Measurements from ENCODE around the gene ANAPC15.

Gene ANAPC15

GRCh38 chr11:72124046-72124445 lies 11.6 kb upstream of the ANAPC15 start:
- no peak for FAIRE-seq

GRCh38 chr11:72123117-72123653 lies 10.7 kb upstream of the ANAPC15 start:
- no peak for FAIRE-seq

- no peak for FAIRE-seq
These were observed 10.1 kb upstream of the ANAPC15 start for GRCh38 chr11:72122607-72123006.

DNA sequence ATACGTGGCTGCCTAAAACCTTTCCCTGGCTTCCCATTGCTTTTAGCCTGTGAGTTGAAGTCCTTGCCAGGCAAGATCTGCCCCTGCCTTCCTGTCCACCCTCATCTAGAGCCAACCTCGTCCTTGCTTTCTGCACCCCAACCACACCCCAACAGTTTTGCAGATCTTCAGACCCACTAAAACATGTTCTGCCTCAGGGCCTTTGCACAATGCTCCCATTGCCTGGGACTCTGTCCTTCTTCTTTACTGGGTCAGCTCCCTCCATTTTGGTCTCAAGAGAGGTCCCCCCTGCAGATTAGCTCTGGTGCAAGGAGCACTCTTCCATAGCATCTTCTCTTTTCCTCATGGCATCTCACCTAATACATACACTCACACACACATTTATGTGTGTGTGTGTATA lies 8.4 kb upstream of the ANAPC15 start:
- FAIRE-seq, result no peak

DNA sequence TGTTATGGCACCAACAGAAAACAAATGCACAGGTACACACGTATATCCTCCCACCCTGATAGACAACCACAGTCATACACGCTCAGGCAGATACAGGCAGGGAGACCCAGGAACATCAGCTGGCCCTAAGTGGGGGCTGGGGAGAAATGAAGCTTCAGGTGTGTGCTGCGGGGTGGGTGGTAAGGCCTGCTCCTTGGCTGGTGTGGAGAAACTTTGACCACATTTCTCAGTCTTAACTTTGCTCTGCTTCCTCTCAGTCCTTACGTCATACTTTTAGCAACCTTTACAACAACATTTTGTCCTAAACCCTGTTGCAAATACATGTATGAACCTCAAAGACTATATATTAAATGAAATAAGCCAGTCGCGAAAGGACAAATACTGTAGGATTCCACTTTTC lies 6.7 kb upstream of the ANAPC15 start:
- FAIRE-seq, result no peak

GRCh38 chr11:72116019-72116755 lies 3.7 kb upstream of the ANAPC15 start:
- no peak for FAIRE-seq

GRCh38 chr11:72114570-72114969 lies 2.1 kb upstream of the ANAPC15 start:
- no peak for FAIRE-seq

DNA sequence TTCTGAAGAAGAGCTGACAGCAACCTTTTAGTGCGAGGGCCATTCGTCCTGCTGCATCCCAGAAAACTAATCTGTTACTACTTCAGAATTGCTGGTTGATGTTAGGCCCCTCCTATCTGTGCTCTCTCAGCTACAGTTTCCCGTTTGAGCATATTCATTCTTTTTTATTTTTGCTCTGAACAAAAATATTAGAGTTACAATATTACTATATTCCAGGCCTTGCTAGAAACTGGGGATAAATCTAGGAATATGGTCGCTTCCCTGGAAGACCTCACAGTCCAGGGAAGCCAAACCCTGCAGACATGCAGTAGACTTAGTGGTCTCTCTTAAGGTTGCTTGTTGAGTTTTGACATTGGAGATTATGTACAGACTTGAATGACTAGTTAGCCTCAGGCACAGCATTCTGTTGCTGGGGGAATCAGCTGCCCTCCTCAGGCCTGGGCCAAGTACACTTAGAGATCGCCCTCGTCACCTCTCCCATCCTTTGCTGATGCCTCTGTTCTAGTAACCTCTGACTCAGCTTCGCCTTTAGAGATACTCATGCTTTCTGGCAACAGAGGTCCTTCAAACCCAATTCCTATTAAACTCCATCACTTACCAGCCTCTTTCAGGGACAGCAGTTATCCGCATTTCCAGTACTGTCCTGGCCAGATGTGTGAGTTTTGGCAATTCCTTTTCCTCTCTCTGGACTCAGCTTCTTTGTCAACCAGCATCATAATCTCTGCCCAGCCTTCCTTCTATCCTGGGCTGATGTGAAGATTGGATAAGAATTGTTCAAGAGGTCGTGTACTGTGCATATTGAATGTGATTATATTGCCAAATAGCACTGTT lies 698 bp upstream of the ANAPC15 start:
- FAIRE-seq, result no peak

GRCh38 chr11:72111300-72112142 lies 974 bp downstream of the ANAPC15 start:
- FAIRE-seq, result no peak

DNA sequence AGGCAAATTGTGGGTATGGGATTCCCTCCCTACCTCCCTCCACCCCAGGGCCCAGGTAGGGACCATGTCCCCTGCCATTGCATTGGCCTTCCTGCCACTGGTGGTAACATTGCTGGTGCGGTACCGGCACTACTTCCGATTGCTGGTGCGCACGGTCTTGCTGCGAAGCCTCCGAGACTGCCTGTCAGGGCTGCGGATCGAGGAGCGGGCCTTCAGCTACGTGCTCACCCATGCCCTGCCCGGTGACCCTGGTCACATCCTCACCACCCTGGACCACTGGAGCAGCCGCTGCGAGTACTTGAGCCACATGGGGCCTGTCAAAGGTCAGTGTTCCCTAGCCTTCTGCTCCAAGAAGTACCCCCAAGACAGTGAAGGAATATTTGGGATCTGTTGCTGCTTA lies 6.6 kb downstream of the ANAPC15 start, which contains the start of gene TOMT:
TOMT (plus strand) TSS at position 37 of the 400 bp plus-strand sequence; CDS start at position 65, 28 bp downstream.
- FAIRE-seq, result no peak

- FAIRE-seq, result no peak
These were observed 8.7 kb downstream of the ANAPC15 start for GRCh38 chr11:72103754-72104167.

DNA sequence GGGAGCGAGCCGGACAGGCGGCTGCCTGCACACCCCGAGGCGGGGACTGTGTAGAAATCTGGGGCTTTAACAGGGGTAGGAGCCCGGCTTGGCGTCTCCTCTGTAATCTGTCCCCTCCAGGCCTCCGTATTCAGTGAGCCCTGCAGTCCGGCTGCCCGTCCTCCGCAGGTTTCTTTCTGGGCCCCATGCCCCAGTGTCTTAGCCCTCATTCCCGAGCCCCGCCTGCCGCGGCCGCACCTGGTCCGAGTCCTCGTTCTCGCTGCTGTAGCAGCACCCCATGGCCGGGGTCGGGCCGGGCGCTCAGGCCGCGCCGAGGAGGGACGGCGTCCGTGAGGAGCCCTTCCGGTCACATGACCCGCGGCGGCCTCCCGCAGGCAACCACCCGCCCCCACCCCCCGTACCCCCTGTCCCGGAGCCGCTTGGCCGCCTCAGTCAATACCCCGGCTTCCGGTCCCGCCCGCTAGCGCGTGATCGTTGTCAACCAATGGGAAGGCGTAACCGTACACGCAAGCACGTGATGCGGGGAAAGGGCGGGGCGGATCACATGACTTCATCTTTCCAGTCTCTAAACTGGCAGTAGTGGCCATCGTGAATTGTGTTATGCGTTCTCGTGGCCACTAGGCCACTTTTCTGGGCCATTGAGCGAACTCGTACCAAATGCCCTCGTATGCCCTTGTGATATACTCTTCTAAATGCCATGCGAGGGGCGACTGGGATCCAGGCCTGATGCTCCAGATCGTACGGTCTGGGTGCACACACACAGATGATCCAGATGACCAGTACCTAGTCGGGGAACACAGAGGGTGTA lies 9.3 kb downstream of the ANAPC15 start, which contains the start of gene LAMTOR1:
LAMTOR1 (minus strand) TSS at position 352 of the 808 bp plus-strand sequence; CDS start at position 279, 73 bp downstream.
- peak; percentile 36 for FAIRE-seq

DNA sequence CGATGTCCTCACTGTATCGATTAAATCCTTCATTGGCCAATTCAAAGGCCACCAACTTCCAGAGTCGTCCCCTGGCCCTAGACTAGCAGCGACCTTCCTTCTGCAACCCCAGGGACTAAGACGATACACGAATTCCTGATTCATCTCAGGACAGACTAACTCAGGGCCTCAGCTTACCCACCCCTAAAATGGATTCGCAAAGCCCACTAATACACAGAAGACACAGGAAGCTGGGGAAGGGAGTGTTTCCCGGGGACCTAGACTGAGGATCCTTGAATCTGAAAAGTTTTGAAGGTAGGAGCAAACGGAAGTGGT lies 9.9 kb downstream of the ANAPC15 start:
- no peak for FAIRE-seq

GRCh38 chr11:72102162-72102561 lies 10.3 kb downstream of the ANAPC15 start:
- no peak for FAIRE-seq

- no peak for FAIRE-seq
These were observed 12.0 kb downstream of the ANAPC15 start for GRCh38 chr11:72100462-72100861.

- no peak for FAIRE-seq
These were observed 12.5 kb downstream of the ANAPC15 start for GRCh38 chr11:72100009-72100408.

GRCh38 chr11:72098741-72099140 lies 13.8 kb downstream of the ANAPC15 start:
- no peak for FAIRE-seq

DNA sequence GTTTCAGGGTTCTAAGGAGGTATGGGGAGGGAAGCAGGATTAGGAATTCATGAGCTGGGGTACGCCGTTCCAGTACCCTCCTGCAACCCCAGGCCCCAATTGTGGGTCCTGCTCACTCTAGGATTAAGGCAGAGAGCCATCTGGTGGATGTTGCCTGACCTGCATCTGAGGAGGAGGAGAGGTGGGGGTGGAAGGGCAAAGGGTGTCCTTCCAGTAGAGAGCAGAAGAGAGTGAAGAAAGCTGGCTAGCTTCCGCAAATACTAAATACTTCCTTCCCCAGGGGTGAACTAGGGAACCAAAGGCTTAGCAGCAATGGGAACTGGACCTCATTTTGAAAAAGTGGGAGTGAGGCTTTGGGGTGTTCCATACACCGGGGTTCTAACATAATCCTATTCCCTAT lies 21.2 kb downstream of the ANAPC15 start:
- FAIRE-seq, result no peak

DNA sequence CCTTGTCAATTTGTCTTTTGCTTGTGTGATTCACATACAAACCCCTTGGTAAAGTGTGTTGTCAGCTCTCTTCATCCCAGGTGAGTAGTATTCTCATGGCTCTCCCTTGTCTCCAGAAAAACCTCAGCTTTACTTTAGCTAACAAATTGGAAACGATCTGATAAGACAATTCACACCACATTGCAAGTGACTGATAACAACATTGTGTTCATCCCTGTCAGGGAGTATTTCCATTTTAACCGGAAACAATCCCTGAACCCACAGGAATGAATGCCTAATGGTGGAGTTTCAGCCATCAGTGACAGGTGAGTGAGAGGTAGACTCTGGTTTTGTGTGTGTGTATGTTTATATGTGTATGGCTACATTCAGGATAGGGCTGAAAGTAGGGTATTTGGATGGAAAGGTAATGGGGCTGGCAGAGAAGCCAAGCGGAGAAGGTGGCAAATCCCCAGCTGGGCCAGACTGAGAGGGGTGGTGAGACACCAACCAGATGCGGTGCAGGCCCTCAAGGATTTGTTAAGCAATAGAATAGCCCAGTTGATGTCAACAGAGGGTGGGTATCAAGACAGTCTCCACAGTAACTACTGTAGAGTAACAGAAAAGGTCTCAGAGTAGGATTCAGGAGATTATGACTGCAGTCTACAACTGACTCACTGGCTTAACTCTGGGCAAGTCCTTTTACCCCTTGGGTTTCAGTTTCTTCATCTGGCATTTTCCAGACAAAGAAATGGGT lies 24.3 kb downstream of the ANAPC15 start:
- FAIRE-seq, result no peak

DNA sequence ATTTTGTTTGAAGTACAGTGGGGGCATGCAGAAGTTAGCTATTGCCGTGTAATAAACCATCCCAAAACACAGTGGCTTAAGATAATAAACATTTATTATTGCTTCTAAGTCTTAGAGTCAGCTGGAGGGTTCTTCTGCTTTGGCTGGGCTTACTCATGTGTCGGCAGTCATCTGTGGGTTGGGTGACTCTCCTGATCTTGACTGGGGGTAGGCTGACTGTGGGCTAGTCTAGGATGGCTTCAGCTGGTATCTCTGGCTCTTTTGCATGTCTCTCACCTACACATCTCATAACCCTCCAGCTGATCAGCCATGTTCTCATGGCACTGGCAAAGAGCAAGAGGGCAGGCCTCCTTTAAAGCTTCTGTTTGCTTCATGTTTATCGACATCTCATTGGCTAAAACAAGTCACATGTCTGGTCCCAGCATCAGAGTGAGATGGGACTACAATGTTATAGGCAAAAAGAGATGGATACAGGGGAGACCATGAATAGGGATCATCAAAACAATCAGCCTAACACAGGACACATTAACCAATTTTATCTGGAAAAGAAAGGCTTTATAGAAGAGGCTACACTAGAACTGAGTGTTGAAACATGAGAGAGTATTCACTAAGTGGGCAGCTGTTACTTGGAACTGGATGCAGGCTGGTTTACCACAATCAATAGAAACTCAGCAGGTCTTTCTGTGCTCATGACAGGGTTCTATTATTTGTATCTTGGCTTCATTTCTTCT lies 26.7 kb downstream of the ANAPC15 start:
- no peak for FAIRE-seq

DNA sequence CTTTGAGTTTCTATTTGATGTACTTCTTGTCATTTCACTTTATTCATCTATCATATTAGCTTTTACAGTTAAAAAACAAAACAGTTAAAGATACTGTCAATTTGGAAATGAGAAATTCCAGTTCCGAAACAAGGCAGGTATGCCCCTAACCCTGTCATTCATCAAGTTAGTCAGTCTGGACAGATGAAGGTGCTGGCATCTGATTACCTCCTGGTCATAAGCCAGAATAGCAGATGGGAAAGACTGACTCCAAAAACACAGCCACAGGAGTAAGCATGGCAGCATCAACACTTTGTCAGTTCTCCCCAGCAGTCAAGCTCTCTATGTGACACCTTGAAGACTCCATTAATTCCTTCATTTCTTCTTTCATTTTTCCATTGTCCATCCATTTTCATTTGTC lies 27.5 kb downstream of the ANAPC15 start:
- FAIRE-seq, result no peak
